Stimulated activated CD4-positive, alpha-beta T cell treated with anti-CD3 and anti-CD28 coated beads, Interleukin-2, amount 100 ng/mL, for 48 hours (primary cell): ENCODE measurements around the gene GCDH.
"Not testable (repeated sequence)": the region's sequence is repeated elsewhere in the genome, so short reads cannot be mapped to it uniquely, and the experiment has no call there.

Experiments used
- DNase-seq, 2 donors: peaks; one replicate each; pipeline ENCODE4 v3.0.0-alpha.2; 2020

Gene GCDH

DNA sequence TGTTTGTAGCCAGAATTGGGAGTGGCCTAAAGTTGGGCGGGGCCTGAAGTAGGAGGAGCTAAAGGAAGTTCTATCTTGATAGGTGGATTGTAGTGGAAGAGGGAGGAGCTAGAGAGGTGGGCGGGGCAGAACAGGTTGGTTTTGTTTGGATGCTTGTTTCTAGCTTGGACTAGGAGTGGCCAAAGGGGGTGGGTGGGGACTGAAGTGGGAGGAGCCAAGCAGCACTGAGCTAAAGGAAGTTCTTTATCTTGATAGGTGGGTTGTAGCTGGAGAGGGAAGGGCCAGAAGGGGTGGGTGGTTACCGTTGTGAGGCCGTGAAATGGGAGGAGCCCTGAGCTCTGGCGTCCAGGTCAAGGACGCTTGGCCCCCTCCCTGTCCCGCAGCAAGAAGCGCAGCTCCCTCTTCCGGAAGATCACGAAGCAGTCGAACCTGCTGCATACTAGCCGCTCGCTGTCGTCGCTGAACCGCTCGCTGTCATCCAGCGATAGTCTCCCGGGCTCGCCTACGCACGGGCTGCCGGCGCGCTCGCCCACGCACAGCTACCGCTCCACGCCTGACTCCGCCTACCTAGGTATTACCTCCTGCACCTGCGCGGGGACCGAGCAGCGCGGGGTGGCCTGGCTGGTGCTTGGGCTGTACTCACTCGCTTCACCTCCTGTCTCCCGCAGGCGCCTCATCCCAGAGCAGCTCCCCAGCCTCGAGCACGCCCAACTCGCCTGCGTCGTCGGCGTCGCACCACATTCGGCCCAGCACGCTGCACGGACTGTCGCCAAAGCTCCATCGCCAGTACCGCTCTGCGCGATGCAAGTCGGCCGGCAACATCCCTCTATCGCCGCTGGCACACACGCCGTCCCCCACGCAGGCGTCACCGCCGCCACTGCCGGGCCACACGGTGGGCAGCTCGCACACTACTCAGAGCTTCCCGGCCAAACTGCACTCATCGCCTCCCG, 17.7 kb upstream of the GCDH start:
- peak; percentile 44 to 64 for DNase-seq

- DNase-seq: no peak
These were observed 16.8 kb upstream of the GCDH start for GRCh38 chr19:12873891-12874745.

DNA sequence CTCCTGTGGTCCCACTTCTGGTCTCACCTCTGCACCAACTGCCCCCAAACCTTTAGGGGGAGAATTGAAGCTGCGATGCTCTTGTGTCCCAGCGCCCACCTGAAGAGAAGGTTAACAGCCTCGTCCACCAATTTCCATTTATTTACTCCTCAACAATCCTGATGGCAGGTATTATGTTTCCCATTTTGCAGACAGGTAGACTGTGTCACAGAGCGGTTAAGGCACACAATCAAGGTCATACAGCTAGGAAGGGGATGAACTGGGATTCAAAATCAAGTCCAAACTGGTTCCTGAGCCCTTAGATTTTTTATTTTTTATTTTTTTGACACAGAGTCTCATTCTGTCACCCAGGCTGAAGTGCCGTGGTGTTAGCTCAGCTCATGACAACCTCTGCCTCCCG, 15.9 kb upstream of the GCDH start:
- no peak for DNase-seq

DNA sequence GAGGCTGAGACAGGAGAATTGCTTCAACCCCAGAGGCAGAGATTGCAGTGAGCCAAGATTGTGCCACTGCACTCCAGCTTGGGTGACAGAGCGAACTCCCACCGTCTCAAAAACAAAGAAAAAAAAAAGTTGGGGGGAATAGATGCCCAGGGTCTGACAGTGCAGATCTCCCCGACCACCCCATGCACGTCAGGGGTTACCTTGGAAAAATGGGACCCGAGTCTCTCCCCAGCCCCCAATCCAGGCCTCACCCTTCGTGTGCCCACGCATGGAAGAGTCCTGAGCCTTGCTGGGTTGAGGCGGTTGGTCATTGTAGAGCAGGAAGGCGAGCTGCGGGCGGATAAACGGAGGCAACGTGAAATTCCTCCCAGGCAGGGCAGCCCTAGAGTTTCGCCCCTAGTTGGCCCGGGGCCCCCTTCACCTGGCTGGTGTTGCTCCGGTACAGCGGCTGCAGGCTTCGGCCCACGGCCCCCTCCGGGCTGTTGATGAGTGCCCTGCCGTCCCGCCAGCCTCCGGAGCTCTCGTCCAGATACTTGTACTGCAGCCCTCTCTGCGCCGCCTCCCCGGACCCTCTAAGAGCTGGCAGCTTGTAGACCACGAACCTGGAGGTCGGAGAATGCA, 10.3 kb upstream of the GCDH start:
- DNase-seq: no peak

- DNase-seq: peak; percentile 87 to 89
These were observed 9.7 kb upstream of the GCDH start, which contains the start of gene DNASE2 for GRCh38 chr19:12881172-12881808. DNASE2 (minus strand) TSS chr19:12881449; CDS start chr19:12881375, 74 bp downstream.

DNA sequence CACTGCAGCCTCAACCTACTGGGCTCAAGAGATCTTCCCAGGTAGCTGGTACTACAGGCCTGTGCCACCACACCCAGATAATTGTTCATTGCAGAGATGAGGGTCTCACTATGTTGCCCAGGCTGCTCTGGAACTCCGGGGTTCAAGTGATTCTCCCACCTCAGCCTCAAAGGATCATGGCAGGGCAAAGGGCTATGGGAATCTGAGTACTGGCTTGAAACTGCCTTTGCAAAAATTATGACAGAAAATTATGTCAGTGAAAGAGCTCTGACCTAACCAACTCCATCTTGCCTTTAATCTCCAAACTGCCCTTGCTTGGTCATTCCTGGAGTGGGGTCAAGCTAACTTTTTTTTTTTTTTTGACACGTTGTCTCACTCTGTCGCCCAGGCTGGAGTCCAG, 8.4 kb upstream of the GCDH start:
- DNase-seq: no peak

DNA sequence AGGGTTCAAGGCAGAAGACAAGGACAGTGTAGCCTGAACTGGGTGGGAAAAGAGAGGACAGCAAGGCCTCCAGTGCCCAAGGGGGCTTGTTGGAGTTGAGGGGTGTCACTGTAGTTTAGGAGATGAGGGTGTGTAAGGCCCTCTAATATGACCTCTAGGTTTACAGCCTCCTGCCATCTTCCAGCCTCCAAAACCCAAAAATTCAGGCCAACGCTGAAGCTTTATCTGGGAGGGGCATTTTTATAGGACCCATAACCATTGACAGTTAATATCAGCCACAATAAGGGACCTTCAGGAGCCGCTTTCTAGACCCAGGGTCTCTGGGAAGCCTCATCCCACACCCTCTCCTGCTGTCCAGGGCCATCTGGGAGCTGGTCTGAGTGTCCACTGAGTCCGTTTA, 6.8 kb upstream of the GCDH start:
- no peak for DNase-seq

DNA sequence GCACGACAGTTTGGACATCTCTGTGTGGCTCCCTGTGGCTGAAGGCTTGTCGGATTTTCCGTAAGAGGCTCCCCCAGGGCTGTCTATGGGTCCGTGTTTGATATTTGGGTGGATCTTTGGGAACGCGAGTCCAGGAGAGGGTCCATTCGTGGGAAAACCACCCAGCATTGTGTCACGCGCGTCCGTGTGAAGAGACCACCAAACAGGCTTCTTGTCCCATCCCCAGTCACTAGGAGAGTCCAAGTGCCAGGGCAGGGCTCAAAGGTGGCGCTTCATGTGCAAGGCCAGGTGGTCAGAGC, 6.4 kb upstream of the GCDH start:
- DNase-seq: no peak

- DNase-seq: peak; percentile 81 to 90
These were observed 5.8 kb upstream of the GCDH start for GRCh38 chr19:12884926-12885748.

DNA sequence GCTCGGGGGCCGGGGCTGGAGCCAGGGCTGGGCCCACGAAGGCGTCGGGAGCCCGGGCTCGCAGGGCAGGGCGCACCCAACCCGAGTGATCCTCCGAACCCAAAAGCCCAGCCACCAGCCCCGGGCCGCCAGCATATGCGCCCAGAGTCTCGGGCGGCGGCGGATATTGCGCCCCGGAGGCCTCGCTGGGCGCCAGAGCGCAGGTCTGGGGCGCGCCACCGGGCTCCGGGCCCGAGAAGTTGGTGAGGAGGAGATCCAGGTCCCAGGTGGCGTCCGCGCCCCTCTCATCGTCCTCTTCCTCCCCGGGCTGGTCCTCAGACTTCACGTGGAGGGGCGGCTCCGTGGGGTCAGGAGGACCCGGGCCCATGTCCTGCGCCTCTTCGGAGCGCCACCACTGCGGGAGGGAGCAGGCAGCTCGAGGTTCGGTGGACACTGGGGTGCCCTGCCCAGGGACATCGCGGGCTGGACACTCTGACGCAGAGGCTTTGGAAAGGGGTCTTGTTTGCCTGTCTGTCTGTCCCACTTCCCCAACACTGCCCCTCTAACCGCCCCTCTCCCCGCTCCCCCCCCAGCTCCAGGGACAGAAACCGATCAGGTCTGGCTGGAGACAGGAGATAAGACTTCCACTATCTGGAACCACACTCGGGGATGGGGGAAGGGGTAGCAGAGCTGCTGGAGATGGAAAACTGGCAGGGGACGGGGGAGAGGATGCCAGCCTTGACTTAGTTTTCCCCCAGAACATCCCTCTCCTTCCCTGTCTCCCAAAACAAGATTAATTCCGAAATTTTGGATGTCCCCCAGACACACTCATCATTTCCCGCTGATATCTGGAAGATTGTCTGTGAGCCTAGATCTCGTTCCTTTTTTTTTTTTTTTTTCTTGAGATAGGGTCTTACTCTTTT, 5.0 kb upstream of the GCDH start:
- no peak for DNase-seq

- DNase-seq: no peak
These were observed 4.3 kb upstream of the GCDH start for GRCh38 chr19:12886651-12886968.

- no peak for DNase-seq
These were observed 3.8 kb upstream of the GCDH start, which contains the start of gene KLF1 for GRCh38 chr19:12886969-12887747. KLF1 (minus strand) TSS chr19:12887201; CDS start chr19:12887140, 61 bp downstream.

GRCh38 chr19:12888006-12888603, 2.9 kb upstream of the GCDH start:
- DNase-seq: no peak

- not testable (repeated sequence) for DNase-seq
These were observed 617 bp upstream of the GCDH start for GRCh38 chr19:12890299-12890786.

DNA sequence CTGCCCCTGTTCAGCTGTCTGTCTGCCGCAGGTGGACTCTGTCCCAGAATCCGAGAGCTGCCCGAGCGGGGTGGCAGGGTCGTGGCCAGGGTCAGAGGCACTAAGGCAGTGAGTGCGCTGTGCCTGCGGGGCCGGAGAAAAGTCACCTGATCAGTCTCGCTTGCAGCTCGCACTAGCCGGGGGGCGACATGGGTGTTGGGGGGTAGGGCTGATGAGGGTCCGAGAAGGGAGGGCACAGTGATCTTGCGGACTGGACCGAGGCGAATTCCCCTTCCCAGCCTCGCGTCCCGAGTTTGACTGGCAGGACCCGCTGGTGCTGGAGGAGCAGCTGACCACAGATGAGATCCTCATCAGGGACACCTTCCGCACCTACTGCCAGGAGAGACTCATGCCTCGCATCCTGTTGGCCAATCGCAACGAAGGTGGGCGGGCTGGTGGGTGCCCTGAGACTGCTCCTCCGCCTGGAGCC, 627 bp downstream of the GCDH start:
- no peak for DNase-seq

- no peak for DNase-seq
These were observed 2.6 kb downstream of the GCDH start for GRCh38 chr19:12893582-12893981.

DNA sequence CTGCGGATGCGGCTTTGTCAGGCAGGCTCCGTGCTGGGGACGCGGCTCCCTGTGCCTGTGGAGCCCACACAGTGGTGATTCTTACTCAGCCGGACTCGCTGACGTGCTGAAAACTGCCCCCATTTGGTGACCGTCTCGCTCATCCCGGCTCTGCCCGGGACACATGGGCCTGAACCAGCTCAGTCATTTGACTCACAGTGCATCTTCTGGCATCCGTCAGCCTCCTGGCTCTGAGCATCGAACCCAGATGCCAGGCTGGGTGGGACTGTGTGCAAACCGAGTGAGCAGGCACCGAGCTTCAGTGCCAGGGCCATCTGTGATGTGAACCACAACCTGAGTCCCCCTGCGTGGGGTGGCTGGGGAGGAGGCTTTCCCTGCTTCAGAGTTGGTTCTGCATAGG, 5.5 kb downstream of the GCDH start:
- no peak for DNase-seq

GRCh38 chr19:12899891-12900518, 9.0 kb downstream of the GCDH start:
- no peak for DNase-seq

DNA sequence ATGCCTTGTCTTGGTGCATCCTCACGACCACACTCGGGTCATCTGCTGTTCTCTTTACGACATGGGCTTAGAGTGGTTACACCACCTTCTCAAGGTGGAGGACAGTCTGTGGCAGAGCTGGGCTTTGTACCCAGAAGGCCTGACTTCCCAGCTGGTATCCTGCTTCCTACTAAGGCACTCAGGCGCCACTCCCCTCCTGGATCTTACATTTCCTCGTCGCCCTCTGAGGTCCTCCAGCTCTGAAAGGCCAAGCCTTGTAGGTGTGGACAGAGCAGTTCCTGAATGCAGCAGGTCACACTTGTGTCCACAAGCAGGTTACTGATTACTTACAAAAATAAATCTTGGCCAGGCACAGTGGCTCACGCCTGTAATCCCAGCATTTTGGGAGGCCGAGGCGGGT, 16.2 kb downstream of the GCDH start:
- no peak for DNase-seq
